HG03342 (cell line): ENCODE data around the gene ZSWIM3.

Source experiments
- ATAC-seq: cut with Tn5 transposase; IDR thresholded peaks from one replicate; pipeline ENCODE4 v1.9.1; 2021; ENCODE audit warnings: mild to moderate bottlenecking, moderate library complexity; ENCODE audit not compliant: unreplicated experiment

Gene ZSWIM3

GRCh38 chr20:45909336-45909808, 52.0 kb downstream of the ZSWIM3 start:
- no peak for ATAC-seq

- no peak for ATAC-seq
Measured at GRCh38 chr20:45909817-45910669, 52.6 kb downstream of the ZSWIM3 start.

GRCh38 chr20:45910670-45911485, 53.5 kb downstream of the ZSWIM3 start:
- ATAC-seq = peak; percentile 92

- no peak for ATAC-seq
Measured at GRCh38 chr20:45911486-45912343, 54.3 kb downstream of the ZSWIM3 start, which contains the start of gene PLTP. PLTP (minus strand) TSS chr20:45912155; CDS start chr20:45911452, 703 bp downstream.

GRCh38 chr20:45912344-45912682, 54.9 kb downstream of the ZSWIM3 start:
- ATAC-seq = no peak

GRCh38 chr20:45913116-45913515, 55.7 kb downstream of the ZSWIM3 start:
- no peak for ATAC-seq

GRCh38 chr20:45917790-45918141, 60.4 kb downstream of the ZSWIM3 start:
- no peak for ATAC-seq

GRCh38 chr20:45918182-45918737, 60.8 kb downstream of the ZSWIM3 start:
- ATAC-seq = no peak

- no peak for ATAC-seq
Measured at GRCh38 chr20:45918779-45919537, 61.5 kb downstream of the ZSWIM3 start.

- ATAC-seq = no peak
Measured at GRCh38 chr20:45919542-45920399, 62.4 kb downstream of the ZSWIM3 start.

GRCh38 chr20:45920462-45921336, 63.3 kb downstream of the ZSWIM3 start:
- ATAC-seq = no peak

- ATAC-seq = no peak
Measured at GRCh38 chr20:45921337-45922189, 64.1 kb downstream of the ZSWIM3 start.

GRCh38 chr20:45924391-45925261, 67.2 kb downstream of the ZSWIM3 start:
- ATAC-seq = no peak

GRCh38 chr20:45925821-45926506, 68.5 kb downstream of the ZSWIM3 start:
- no peak for ATAC-seq

- ATAC-seq = no peak
Measured at GRCh38 chr20:45926731-45927070, 69.3 kb downstream of the ZSWIM3 start.
